Measurements from ENCODE around the gene NUMA1. TPM values are rescaled to one million over a fixed set of nuclear protein-coding genes. Genes with fewer than 3 reads are reported as not detected.

Gene NUMA1
- total and polyA plus RNA-seq, 9 donors: 118 to 197 (median 166) TPM

DNA sequence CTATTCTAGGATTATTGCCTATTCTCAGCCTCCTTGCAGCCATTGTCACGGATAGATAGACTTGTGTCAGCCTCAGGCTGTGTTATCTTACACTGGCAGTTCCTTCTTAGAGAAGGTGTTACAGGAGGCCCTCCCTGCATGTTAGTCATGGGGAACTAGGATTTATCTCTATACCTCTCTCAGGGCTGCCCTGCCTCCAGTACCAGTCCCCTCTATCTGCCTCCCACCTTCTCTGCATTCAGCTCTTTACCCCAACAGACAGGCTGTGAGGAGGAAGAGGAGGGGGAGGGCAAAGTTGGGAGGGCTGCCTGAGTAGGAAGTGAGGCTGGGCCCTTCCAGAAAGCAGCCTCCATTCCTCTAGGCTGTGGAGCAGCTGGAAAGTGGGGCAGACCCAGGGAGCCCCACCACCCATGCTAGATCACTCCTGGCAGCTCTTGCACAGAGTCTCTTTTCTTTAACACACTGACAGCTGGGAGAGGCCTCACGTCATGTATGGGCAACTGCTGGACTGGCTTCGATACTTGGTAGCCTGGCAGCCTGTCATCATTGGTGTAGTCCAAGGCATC, 84.5 kb downstream of the NUMA1 start:
- no CpG with 5 or more reads among the region's 3 CpGs for WGBS (ENCODE audit: insufficient coverage)
- Histone ChIP-seq H3K36me3 (ENCODE audit: control insufficient read depth, insufficient read depth, low read length) (peaks cover 49% of the 10 kb centered on the region), H3K27me3 (ENCODE audit: control insufficient read depth, insufficient read depth, low read length) (no peaks in the 10 kb centered on the region), H3K4me1 (ENCODE audit: control insufficient read depth, insufficient read depth, low read length) (peaks cover 31% of the 10 kb centered on the region), H3K4me3 (ENCODE audit: low read length) (no peak overlapping the region), H3K9me3 (replicated peaks; ENCODE audit: control insufficient read depth, low read depth, low read length) (no peaks in the 10 kb centered on the region), H3K27ac (ENCODE audit: low read length) (peak overlapping the region; percentile 42)
- no peak for DNase-seq

DNA sequence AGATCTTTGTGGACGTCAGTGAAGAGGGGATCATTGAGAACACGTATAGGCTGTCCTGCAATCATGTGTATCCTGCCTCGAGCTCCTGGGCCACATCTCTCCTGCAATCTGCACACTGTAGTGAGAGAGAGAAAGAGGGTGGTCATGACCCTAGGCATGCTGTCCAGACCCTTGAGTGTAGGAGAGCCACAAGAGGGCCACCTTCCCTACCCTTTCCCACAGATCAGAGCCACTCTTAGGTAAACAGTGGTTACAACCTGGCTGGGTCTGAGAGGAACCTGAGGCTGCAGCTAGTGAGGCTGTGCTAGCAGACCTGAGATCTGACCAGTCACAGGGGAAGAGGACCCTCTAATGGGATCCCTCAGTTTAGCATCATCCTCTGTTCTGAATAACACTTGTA, 85.6 kb downstream of the NUMA1 start:
- no peaks in the 10 kb centered on the region for H3K27me3 ChIP-seq (ENCODE audit: control insufficient read depth, insufficient read depth, low read length)
- WGBS (ENCODE audit: insufficient coverage): no CpG with 5 or more reads among the region's 3 CpGs
- H3K9me3 ChIP-seq (replicated peaks; ENCODE audit: control insufficient read depth, low read depth, low read length): no peaks in the 10 kb centered on the region
- DNase-seq: no peak
- no peak overlapping the region for H3K27ac ChIP-seq (ENCODE audit: low read length)
- H3K4me3 ChIP-seq (ENCODE audit: low read length): no peak overlapping the region
- peaks cover 49% of the 10 kb centered on the region for H3K36me3 ChIP-seq (ENCODE audit: control insufficient read depth, insufficient read depth, low read length)
- peaks cover 24% of the 10 kb centered on the region for H3K4me1 ChIP-seq (ENCODE audit: control insufficient read depth, insufficient read depth, low read length)

DNA sequence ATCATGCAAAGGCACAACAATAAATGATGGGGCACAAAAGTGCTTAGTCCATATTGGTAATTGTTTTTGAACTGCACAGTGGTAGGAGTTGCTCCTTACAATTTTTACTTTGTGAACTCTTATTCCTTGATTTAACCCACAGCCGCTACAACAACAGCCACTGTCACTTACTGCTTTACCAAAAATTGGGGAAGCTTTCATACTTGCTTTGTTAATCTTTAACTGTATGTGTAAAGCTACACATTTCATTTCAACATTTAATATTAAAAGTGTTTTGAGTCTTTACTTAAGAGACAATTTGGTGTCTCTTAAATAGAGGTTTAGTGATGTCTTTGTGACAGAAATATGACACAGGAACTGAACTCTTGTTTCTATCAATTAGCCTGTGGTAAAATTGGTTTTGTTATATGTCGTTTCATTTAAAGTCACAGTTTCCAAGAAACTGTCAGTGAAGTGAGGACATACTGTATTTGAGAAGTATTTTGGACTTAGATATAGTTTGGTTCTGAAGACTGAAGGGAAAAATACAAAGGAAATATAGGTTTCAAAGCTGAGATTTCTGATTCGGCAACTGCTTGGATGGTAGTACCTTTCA, 88.1 kb downstream of the NUMA1 start:
- H3K9me3 ChIP-seq (replicated peaks; ENCODE audit: control insufficient read depth, low read depth, low read length): no peaks in the 10 kb centered on the region
- H3K27me3 ChIP-seq (ENCODE audit: control insufficient read depth, insufficient read depth, low read length): no peaks in the 10 kb centered on the region
- no peak for DNase-seq
- no peak overlapping the region for H3K27ac ChIP-seq (ENCODE audit: low read length)
- 88% methylated on average over 2 of the region's 3 CpGs for WGBS (ENCODE audit: insufficient coverage)
- no peak overlapping the region for H3K4me3 ChIP-seq (ENCODE audit: low read length)
- H3K36me3 ChIP-seq (ENCODE audit: control insufficient read depth, insufficient read depth, low read length): peaks cover 48% of the 10 kb centered on the region
- H3K4me1 ChIP-seq (ENCODE audit: control insufficient read depth, insufficient read depth, low read length): peaks cover 17% of the 10 kb centered on the region

- H3K36me3 ChIP-seq (ENCODE audit: control insufficient read depth, insufficient read depth, low read length): peaks cover 46% of the 10 kb centered on the region
- H3K9me3 ChIP-seq (replicated peaks; ENCODE audit: control insufficient read depth, low read depth, low read length): no peaks in the 10 kb centered on the region
- no peak overlapping the region for H3K4me3 ChIP-seq (ENCODE audit: low read length)
- 70% methylated on average over 1 of the region's 3 CpGs for WGBS (ENCODE audit: insufficient coverage)
- DNase-seq: peak; percentile 73
- H3K27ac ChIP-seq (ENCODE audit: low read length): no peak overlapping the region
- no peaks in the 10 kb centered on the region for H3K27me3 ChIP-seq (ENCODE audit: control insufficient read depth, insufficient read depth, low read length)
- peaks cover 11% of the 10 kb centered on the region for H3K4me1 ChIP-seq (ENCODE audit: control insufficient read depth, insufficient read depth, low read length)
Measured at GRCh38 chr11:71991494-71991893, 88.8 kb downstream of the NUMA1 start.

GRCh38 chr11:71990701-71991100, 89.6 kb downstream of the NUMA1 start:
- peaks cover 7% of the 10 kb centered on the region for H3K4me1 ChIP-seq (ENCODE audit: control insufficient read depth, insufficient read depth, low read length)
- peaks cover 40% of the 10 kb centered on the region for H3K36me3 ChIP-seq (ENCODE audit: control insufficient read depth, insufficient read depth, low read length)
- WGBS (ENCODE audit: insufficient coverage): 100% methylated on average over 1 of the region's 3 CpGs
- no peak for DNase-seq
- H3K9me3 ChIP-seq (replicated peaks; ENCODE audit: control insufficient read depth, low read depth, low read length): no peaks in the 10 kb centered on the region
- H3K27ac ChIP-seq (ENCODE audit: low read length): no peak overlapping the region
- no peak overlapping the region for H3K4me3 ChIP-seq (ENCODE audit: low read length)
- no peaks in the 10 kb centered on the region for H3K27me3 ChIP-seq (ENCODE audit: control insufficient read depth, insufficient read depth, low read length)

DNA sequence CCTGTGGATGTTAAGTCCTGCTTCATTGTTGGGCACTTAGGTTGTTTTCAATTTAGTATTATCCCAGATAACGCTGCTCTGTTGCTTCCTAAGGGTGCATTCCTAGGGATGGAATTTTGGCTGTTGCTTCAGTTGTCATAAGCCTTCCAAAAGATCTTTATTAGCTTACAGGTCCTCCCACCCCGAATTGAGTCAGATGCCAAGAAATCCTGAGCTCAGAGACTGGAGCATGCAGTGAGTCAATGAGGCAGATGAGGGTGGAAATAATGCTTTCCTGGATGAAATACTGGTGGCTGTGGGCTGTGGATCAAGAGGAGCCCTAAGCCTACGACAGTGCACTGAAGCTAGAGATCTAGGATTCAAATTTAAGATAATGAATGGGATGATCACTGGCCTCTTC, 92.3 kb downstream of the NUMA1 start:
- Histone ChIP-seq H3K4me1 (ENCODE audit: control insufficient read depth, insufficient read depth, low read length) (peaks cover 7% of the 10 kb centered on the region), H3K4me3 (ENCODE audit: low read length) (no peak overlapping the region), H3K36me3 (ENCODE audit: control insufficient read depth, insufficient read depth, low read length) (peaks cover 40% of the 10 kb centered on the region), H3K9me3 (replicated peaks; ENCODE audit: control insufficient read depth, low read depth, low read length) (no peaks in the 10 kb centered on the region), H3K27me3 (ENCODE audit: control insufficient read depth, insufficient read depth, low read length) (no peaks in the 10 kb centered on the region), H3K27ac (ENCODE audit: low read length) (no peak overlapping the region)
- WGBS (ENCODE audit: insufficient coverage): 21% methylated on average over 2 of the region's 3 CpGs
- peak; percentile 83 for DNase-seq

DNA sequence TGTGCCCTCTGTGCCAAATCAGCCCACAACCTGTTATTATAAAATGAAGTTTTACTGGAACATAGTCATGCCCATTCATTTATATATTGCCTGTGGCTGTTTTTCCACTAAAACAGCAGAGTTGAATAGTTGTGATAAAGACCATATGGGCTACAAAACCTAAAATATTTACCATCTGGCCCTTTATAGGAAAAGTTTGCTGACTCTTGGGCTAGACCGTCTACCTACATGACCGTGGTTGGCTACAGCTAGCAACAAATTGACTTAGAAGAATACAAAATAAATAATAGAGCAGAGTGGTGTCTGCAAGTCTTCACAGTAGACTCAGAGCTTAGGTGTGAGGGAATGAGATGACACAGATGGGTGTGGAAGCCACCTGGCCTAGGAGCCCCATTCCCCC, 92.8 kb downstream of the NUMA1 start:
- WGBS (ENCODE audit: insufficient coverage): no CpG with 5 or more reads among the region's 2 CpGs
- peaks cover 42% of the 10 kb centered on the region for H3K36me3 ChIP-seq (ENCODE audit: control insufficient read depth, insufficient read depth, low read length)
- peaks cover 7% of the 10 kb centered on the region for H3K4me1 ChIP-seq (ENCODE audit: control insufficient read depth, insufficient read depth, low read length)

DNA sequence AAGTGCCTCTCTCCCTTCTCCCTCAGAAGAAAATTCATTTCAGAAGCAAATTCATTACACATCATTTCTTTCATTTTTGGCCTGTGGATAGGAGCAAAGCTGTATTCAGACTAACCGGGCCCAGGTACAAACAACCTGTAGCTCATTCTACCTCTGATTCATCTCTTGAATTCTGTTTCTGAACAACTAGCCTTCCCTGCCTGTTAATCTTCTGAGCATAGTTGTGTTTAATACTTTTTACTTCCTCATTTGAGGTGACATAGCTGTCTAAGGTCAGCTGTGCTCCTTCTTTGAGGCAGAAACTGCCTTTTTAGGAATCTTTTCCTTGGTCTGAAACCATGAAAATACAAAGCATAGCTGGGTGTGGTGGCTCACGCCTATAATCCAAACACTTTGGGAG, 94.2 kb downstream of the NUMA1 start:
- WGBS (ENCODE audit: insufficient coverage): 86% methylated on average over 1 of the region's 2 CpGs
- H3K4me1 ChIP-seq (ENCODE audit: control insufficient read depth, insufficient read depth, low read length): peaks cover 7% of the 10 kb centered on the region
- H3K9me3 ChIP-seq (replicated peaks; ENCODE audit: control insufficient read depth, low read depth, low read length): no peaks in the 10 kb centered on the region
- H3K4me3 ChIP-seq (ENCODE audit: low read length): no peak overlapping the region
- DNase-seq: no peak
- no peak overlapping the region for H3K27ac ChIP-seq (ENCODE audit: low read length)
- peaks cover 43% of the 10 kb centered on the region for H3K36me3 ChIP-seq (ENCODE audit: control insufficient read depth, insufficient read depth, low read length)
- no peaks in the 10 kb centered on the region for H3K27me3 ChIP-seq (ENCODE audit: control insufficient read depth, insufficient read depth, low read length)

More for the DNA sequence above, 92.8 kb downstream of the NUMA1 start:
- Histone ChIP-seq H3K4me3 (ENCODE audit: low read length) (no peak overlapping the region), H3K9me3 (replicated peaks; ENCODE audit: control insufficient read depth, low read depth, low read length) (no peaks in the 10 kb centered on the region), H3K27ac (ENCODE audit: low read length) (no peak overlapping the region), H3K27me3 (ENCODE audit: control insufficient read depth, insufficient read depth, low read length) (no peaks in the 10 kb centered on the region)
- no peak for DNase-seq

GRCh38 chr11:71979602-71980001, 100.7 kb downstream of the NUMA1 start:
- Histone ChIP-seq H3K9me3 (replicated peaks; ENCODE audit: control insufficient read depth, low read depth, low read length) (no peaks in the 10 kb centered on the region), H3K27ac (ENCODE audit: low read length) (no peak overlapping the region), H3K4me1 (ENCODE audit: control insufficient read depth, insufficient read depth, low read length) (peaks cover 2% of the 10 kb centered on the region), H3K36me3 (ENCODE audit: control insufficient read depth, insufficient read depth, low read length) (peaks cover 29% of the 10 kb centered on the region), H3K4me3 (ENCODE audit: low read length) (no peak overlapping the region), H3K27me3 (ENCODE audit: control insufficient read depth, insufficient read depth, low read length) (no peaks in the 10 kb centered on the region)
- no CpG with 5 or more reads among the region's 3 CpGs for WGBS (ENCODE audit: insufficient coverage)
- no peak for DNase-seq

DNA sequence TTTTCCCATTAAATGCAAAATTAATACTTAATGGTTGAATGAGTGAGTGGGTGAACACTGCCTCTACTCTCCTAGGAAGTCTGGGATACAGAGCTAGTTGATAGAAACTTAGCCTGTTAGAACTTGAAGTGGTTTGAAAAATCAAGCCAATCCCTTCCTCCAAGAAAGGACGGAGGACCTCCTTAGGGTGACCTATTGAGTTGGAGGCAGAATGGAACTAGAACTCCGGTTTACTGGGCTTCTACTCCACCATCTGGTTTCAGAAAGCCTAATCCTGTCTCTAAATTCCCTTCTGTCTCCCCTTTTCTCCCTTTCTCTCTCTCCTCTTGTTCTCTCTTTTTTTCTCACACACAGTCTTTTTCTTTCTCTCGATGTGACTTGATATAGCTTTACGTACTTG, 101.2 kb downstream of the NUMA1 start:
- Histone ChIP-seq H3K36me3 (ENCODE audit: control insufficient read depth, insufficient read depth, low read length) (peaks cover 29% of the 10 kb centered on the region), H3K4me1 (ENCODE audit: control insufficient read depth, insufficient read depth, low read length) (peaks cover 2% of the 10 kb centered on the region), H3K27ac (ENCODE audit: low read length) (no peak overlapping the region), H3K4me3 (ENCODE audit: low read length) (no peak overlapping the region), H3K27me3 (ENCODE audit: control insufficient read depth, insufficient read depth, low read length) (no peaks in the 10 kb centered on the region), H3K9me3 (replicated peaks; ENCODE audit: control insufficient read depth, low read depth, low read length) (no peaks in the 10 kb centered on the region)
- DNase-seq: no peak
- WGBS (ENCODE audit: insufficient coverage): no CpG with 5 or more reads among the region's 4 CpGs

Measured in muscle of leg (tissue), 11 donors.